K562 (cell line): ENCODE results near the gene GALNT9. TPM values are rescaled to one million over a fixed set of nuclear protein-coding genes. Genes with fewer than 3 reads are reported as not detected.
"Not testable (repeated sequence)": the region's sequence is repeated elsewhere in the genome, so short reads cannot be mapped to it uniquely, and the experiment has no call there.

Source experiments
- ATAC-seq: fragments of 200-7000 bp; cut with Tn5 transposase; 3 replicates; pipeline ENCODE4 v1.9.1; 2020; ENCODE audit warnings: moderate library complexity
- BruUV-seq: library from RNA; stranded (reverse); fragments of 400-500 nt; replicated peaks from 2 replicates; lab custom pipeline; 2021; lab: Mats Ljungman, UMichigan
- CTCF ChIA-PET: fragments of 300-600 bp; formaldehyde crosslinking; extraction: SDS; loops from one replicate; lab custom pipeline; 2021; ENCODE audit warnings: low intra/inter-chr PET ratio; lab: Yijun Ruan, JAX
- POLR2A ChIA-PET: fragments of 300-600, 350-650 bp; sonication (Branson Sonifier 250); formaldehyde crosslinking; extraction: SDS; loops from one replicate; lab custom pipeline; 2021; ENCODE audit warnings: antibody characterized with exemption, inconsistent platforms; lab: Yijun Ruan, JAX
- DNase-seq, 4 experiments: peaks; one replicate each; pipeline versions ENCODE4 v3.0.0 to v3.0.0-alpha.2; 2011 to 2018; ENCODE audit warnings: low spot score in 3 of 4, mixed read lengths in 3 of 4; ENCODE audit errors: extremely low read depth in 1 of 4
- FAIRE-seq: peaks from 2 replicates; lab custom pipeline; 2011; peaks lifted over from hg19 to GRCh38; lab: Jason Lieb, UNC
- H2AFZ ChIP-seq: 2 replicates; pipeline ENCODE4 v1.6.0; 2011; ENCODE audit warnings: low read depth, low read length, control low read depth, inconsistent platforms
- H3K27ac ChIP-seq: fragments of 200-600 bp; 3 replicates; pipeline ENCODE4 v1.8.0; 2011; ENCODE audit warnings: low read depth, mild to moderate bottlenecking, control low read depth, inconsistent platforms, low read length, moderate library complexity, mixed read lengths; ENCODE audit errors: extremely low read depth
- H3K27me3 ChIP-seq, 2 experiments: fragments of 300-600 bp in 1 of 2; 2 replicates in 1 of 2; 3 replicates in 1 of 2; pipeline versions ENCODE4 v1.6.0 to v1.8.0; 2011; ENCODE audit warnings: inconsistent platforms in 2 of 2, low read length in 2 of 2, mild to moderate bottlenecking in 1 of 2, mixed read lengths in 1 of 2, moderate library complexity in 1 of 2; ENCODE audit not compliant: control insufficient read depth in 2 of 2, insufficient read depth in 2 of 2
- H3K36me3 ChIP-seq: fragments of 300-600 bp; 3 replicates; pipeline ENCODE4 v1.8.0; 2011; ENCODE audit warnings: mild to moderate bottlenecking, low read length, inconsistent platforms; ENCODE audit not compliant: control insufficient read depth, insufficient read depth
- H3K4me1 ChIP-seq, 2 experiments: fragments of 200-600 bp in 1 of 2; replicated peaks in 1 of 2; 2 replicates in 1 of 2; 3 replicates in 1 of 2; pipeline versions ENCODE4 v1.5.1 to v1.8.0; 2011; ENCODE audit warnings: inconsistent platforms in 2 of 2, low read length in 2 of 2, mild to moderate bottlenecking in 1 of 2, mixed read lengths in 1 of 2, moderate library complexity in 1 of 2; ENCODE audit not compliant: control insufficient read depth in 2 of 2, insufficient read depth in 2 of 2
- H3K4me2 ChIP-seq: 2 replicates; pipeline ENCODE4 v1.6.1; 2011; ENCODE audit warnings: low read length, control low read depth, inconsistent platforms, mixed read lengths; ENCODE audit not compliant: insufficient read depth
- H3K4me3 ChIP-seq: fragments of 200-600 bp; sonication (generic), shearing (Covaris generic); 2 replicates; pipeline ENCODE4 v1.5.1; 2016; ENCODE audit warnings: control low read depth, inconsistent platforms
- H3K79me2 ChIP-seq: fragments of 200-600 bp; 3 replicates; pipeline ENCODE4 v1.8.0; 2011; ENCODE audit warnings: low read length, inconsistent platforms; ENCODE audit not compliant: control insufficient read depth, insufficient read depth
- H3K9ac ChIP-seq, 2 experiments: 2 replicates each; pipeline versions ENCODE4 v1.6.0 to v1.6.1; 2011; ENCODE audit warnings: low read depth in 2 of 2, low read length in 2 of 2, control low read depth in 1 of 2, inconsistent platforms in 1 of 2, mild to moderate bottlenecking in 1 of 2, mixed read lengths in 1 of 2; ENCODE audit not compliant: insufficient read depth in 1 of 2
- H3K9me1 ChIP-seq: one replicate; pipeline ENCODE4 v1.6.0; 2011; ENCODE audit warnings: inconsistent platforms, mild to moderate bottlenecking, low read length, moderate library complexity; ENCODE audit not compliant: control insufficient read depth, insufficient read depth
- H3K9me3 ChIP-seq: replicated peaks from 2 replicates; pipeline ENCODE4 v1.5.1; 2011; ENCODE audit warnings: low read depth, low read length, inconsistent platforms; ENCODE audit not compliant: control insufficient read depth, insufficient read depth
- H4K20me1 ChIP-seq: replicated peaks from 2 replicates; pipeline ENCODE4 v1.6.1; 2011; ENCODE audit warnings: low read length, inconsistent platforms, mixed read lengths; ENCODE audit not compliant: control insufficient read depth, insufficient read depth
- BCL6 ChIP-seq: fragments of 250-450 bp; sonication (Bioruptor Pico); IDR thresholded peaks from 2 replicates; pipeline ENCODE4 v1.4.0; 2020
- CTCFL ChIP-seq: IDR thresholded peaks from 2 replicates; pipeline ENCODE4 v1.6.1; 2011; ENCODE audit warnings: borderline replicate concordance, low read depth, mild to moderate bottlenecking, moderate library complexity, low read length; ENCODE audit not compliant: insufficient read depth, poor library complexity, severe bottlenecking
- FOXK1 ChIP-seq: sonication (generic); formaldehyde crosslinking; IDR thresholded peaks from 2 replicates; pipeline ENCODE4 v1.8.0; 2022; ENCODE audit warnings: missing genetic modification reagents, mild to moderate bottlenecking, borderline replicate concordance
- GABPB1 ChIP-seq: sonication (generic); formaldehyde crosslinking; IDR thresholded peaks from 2 replicates; pipeline ENCODE4 v1.8.0; 2022; ENCODE audit warnings: mild to moderate bottlenecking, missing genetic modification reagents
- GATAD2A ChIP-seq: fragments of 450-650 bp; IDR thresholded peaks from 2 replicates; pipeline ENCODE4 v1.6.1; 2017
- ZBTB2 ChIP-seq: fragments of 450-650 bp; IDR thresholded peaks from 2 replicates; pipeline ENCODE4 v1.6.1; 2016; ENCODE audit warnings: antibody characterized with exemption
- ZNF253 ChIP-seq: fragments of 250-450 bp; sonication (Bioruptor Pico); conservative IDR thresholded peaks from 2 replicates; pipeline ENCODE4 v1.6.1; 2021; ENCODE audit warnings: mild to moderate bottlenecking
- ZNF695 ChIP-seq: fragments of 450-650 bp; formaldehyde crosslinking; IDR thresholded peaks from 2 replicates; pipeline ENCODE4 v1.4.0; 2020; ENCODE audit warnings: mild to moderate bottlenecking, moderate library complexity
- ZNF766 ChIP-seq: fragments of 200-800 bp; sonication (Bioruptor generic); conservative IDR thresholded peaks from 2 replicates; pipeline ENCODE4 v1.6.1; 2016; ENCODE audit warnings: missing genetic modification characterization, missing compliant biosample characterization
- WGBS: fragments of 100-300 bp; shearing (Covaris generic); methylation state at CpG from one replicate; pipeline ENCODE4 v1.1.6; 2016; ENCODE audit warnings: low coverage, mixed read lengths; ENCODE audit not compliant: insufficient coverage; ENCODE audit errors: missing lambda C conversion rate; 5-methylcytosine and 5-hydroxymethylcytosine counted together
- in situ Hi-C: fragments of 300-500 bp; cut with MboI; formaldehyde crosslinking; loops from 4 replicates; pipeline ENCODE4 v1.15.0; 2018; ENCODE audit warnings: inconsistent platforms, mixed read lengths
- intact Hi-C: fragments of 100-400 bp; cut with micrococcal nuclease; formaldehyde crosslinking; loops from 2 replicates; pipeline ENCODE4 v1.14.2; 2022
- polyA plus RNA-seq, 8 experiments: library from polyadenylated mRNA; depleted of rRNA in 4 of 8; stranded (reverse) in 5 of 8; unstranded in 3 of 8; fragments of >200 nt; fragmentation: Nextera tagmentation in 2 of 8; fragmentation: Illumina TruSeq in 1 of 8; extraction: Ambion mirVana in 2 of 8; extraction: Trizol in 1 of 8; gene quantifications; 2 replicates each; pipeline versions ENCODE4 v1.2.1 to v1.2.3, GENCODE V29; 2011 to 2014; ENCODE audit warnings: inconsistent platforms in 1 of 8, missing spikeins in 1 of 8
- total RNA-seq, 7 experiments: library from RNA; depleted of rRNA in 6 of 7; stranded (reverse); fragments of >200 nt in 6 of 7; fragmentation: Illumina TruSeq in 2 of 7; extraction: Trizol in 2 of 7; gene quantifications; 2 replicates each; pipeline versions ENCODE4 v1.2.1 to v1.2.3, GENCODE V29; 2011 to 2021; ENCODE audit warnings: low replicate concordance in 1 of 7

Gene GALNT9
- total and polyA plus RNA-seq, 9 of the 15 experiments (the other 6 are each of a cell fraction or from before 2014, with no cell fraction given): not detected

- TF ChIP-seq GATAD2A (no peak), GABPB1 (CRISPR knock-in tag) (no peak), ZBTB2 (no peak), ZNF695 (CRISPR knock-in tag) (no peak), BCL6 (CRISPR knock-in tag) (no peak), ZNF253 (CRISPR knock-in tag) (no peak), FOXK1 (CRISPR knock-in tag) (no peak), CTCFL (no peak), ZNF766 (CRISPR knock-in tag) (no peak)
These were observed 30.2 kb upstream of the GALNT9 start (continued) for GRCh38 chr12:132359551-132359950.

GRCh38 chr12:132358241-132359225 lies 29.1 kb upstream of the GALNT9 start:
- H3K4me3 ChIP-seq, DNase-seq, H2AFZ ChIP-seq, CTCF ChIA-PET, FAIRE-seq, H3K9me1 ChIP-seq, H3K9me3 ChIP-seq, H3K36me3 ChIP-seq, ATAC-seq, H3K9ac ChIP-seq, BruUV-seq, H3K4me1 ChIP-seq, H3K27ac ChIP-seq, H4K20me1 ChIP-seq, in situ Hi-C loops, H3K79me2 ChIP-seq, intact Hi-C loops, H3K4me2 ChIP-seq: not testable (repeated sequence)
- peaks cover 28 to 63% of the 10 kb centered on the region in 2 experiments for H3K27me3 ChIP-seq
- WGBS: 22% methylated on average over 28 of the region's 57 CpGs
- POLR2A ChIA-PET: interaction anchor here (1.0 to 1.6 kb wide), 2 partner anchors 32 to 80 kb away, joined by 3 to 4 read pairs; no protein-coding TSS in a partner anchor
